Heart right ventricle (tissue), 16 donors: ENCODE results near the gene NIPA2. TPM values are rescaled to one million over a fixed set of nuclear protein-coding genes. Genes with fewer than 3 reads are reported as not detected.

ENCODE experiments used
- ATAC-seq, 8 donors: fragments of 200-7000 bp; cut with Tn5 transposase; one replicate each; pipeline ENCODE4 v1.9.1; 2020; ENCODE audit warnings: mild to moderate bottlenecking in 8 of 8, moderate library complexity in 8 of 8, moderate number of reproducible peaks in 1 of 8
- DNase-seq, 2 donors: peaks; one replicate each; pipeline ENCODE4 v3.0.0-alpha.2; 2020
- H3K27ac ChIP-seq, 10 donors: fragments of 200-600 bp; sonication (generic) in 2 of 10; one replicate each; pipeline versions ENCODE4 v1.5.0 to v1.8.0; 2020 to 2022; ENCODE audit warnings: mild to moderate bottlenecking in 3 of 10
- H3K27me3 ChIP-seq, 7 donors: fragments of 200-600 bp; one replicate each; pipeline ENCODE4 v1.8.0; 2021 to 2022; ENCODE audit warnings: mild to moderate bottlenecking in 2 of 7
- H3K36me3 ChIP-seq, 9 donors: fragments of 200-600 bp; sonication (generic) in 1 of 9; one replicate each; pipeline versions ENCODE4 v1.5.0 to v1.8.0; 2020 to 2022; ENCODE audit warnings: mild to moderate bottlenecking in 2 of 9
- H3K4me1 ChIP-seq, 9 donors: fragments of 200-600 bp; sonication (generic) in 1 of 9; one replicate each; pipeline versions ENCODE4 v1.5.0 to v1.8.0; 2020 to 2022; ENCODE audit warnings: mild to moderate bottlenecking in 4 of 9
- H3K4me3 ChIP-seq, 10 donors: fragments of 200-600 bp; sonication (generic) in 2 of 10; one replicate each; pipeline versions ENCODE4 v1.5.0 to v1.8.0; 2020 to 2022; ENCODE audit warnings: mild to moderate bottlenecking in 7 of 10, moderate library complexity in 2 of 10
- H3K9me3 ChIP-seq, 11 donors: fragments of 200-600 bp in 10 of 11; sonication (generic) in 2 of 11; one replicate each; pipeline versions ENCODE4 v1.5.0 to v1.8.0; 2013 to 2022; ENCODE audit warnings: mild to moderate bottlenecking in 2 of 11, control low read depth in 1 of 11, moderate library complexity in 1 of 11
- WGBS, 2 donors: extraction: QIAGEN DNeasy Blood & Tissue Kit; methylation state at CpG; one replicate each; pipeline ENCODE4 v1.1.7; 2013; ENCODE audit warnings: inconsistent platforms in 1 of 2; 5-methylcytosine and 5-hydroxymethylcytosine counted together
- intact Hi-C, 10 donors: fragments of 100-400 bp; cut with DNase I; formaldehyde crosslinking; loops; one replicate each; pipeline versions ENCODE4 v1.11.1 to v1.14.2; 2022
- polyA plus RNA-seq, 2 donors: library from polyadenylated mRNA; stranded (reverse); fragments of 200-250 nt; gene quantifications; one replicate each; pipeline ENCODE4 v1.2.3, GENCODE V29; 2013
- total RNA-seq, 10 donors: library from RNA; stranded (reverse); fragmentation: NEBNext Ultra II Directional in 3 of 10; extraction: Animal tissue kit (Norgen Biotek cat#: 25700) in 3 of 10; gene quantifications; one replicate each; pipeline versions ENCODE4 v1.2.1 to v1.2.4, GENCODE V29; 2021 to 2023
- TF ChIP-seq, protein P1 (sequence below), 9 donors: fragments of 200-600 bp; sonication (generic) in 2 of 9; IDR thresholded peaks; one replicate each; pipeline versions ENCODE4 v1.5.0 to v1.8.0; 2021 to 2022; ENCODE audit warnings: antibody characterized with exemption in 9 of 9, mild to moderate bottlenecking in 5 of 9, moderate library complexity in 1 of 9
- donor health status: Arrhythmogenic right ventricular cardiomyopathy.
- donor health status: ischemic (EF 13 %, LVEDD 7.1; RV severe dilation, severe dysfunction).
- donor health status: healthy with polysubstance abuse.
- donor health status: DM: no; HTN: yes; CAD: no.
- donor health status: DM: no; HTN: no; CAD: no.
- donor health status: ischemic (EF 25% LVEDD 6.9; RV normal size, moderate dysfunction).
- donor health status: ischemic (EF 25% LVEDD 5.7; RV mildly dilated, moderate dysfunction).
- donor health status: healthy.
- donor health status: DM: yes; HTN: yes; CAD: no.
- donor health status: Ischemic cardiomyopathy.
- donor health status: ischemic (EF 35%, LVEDD 5.7; RV mildly dilated, moderate dysfunction).
- donor health status: nonischemic (EF 11% LVEDD 7.7; RV severe dilation, severe dysfunction).
- donor health status: DM: yes; HTN: yes; CAD: no.
- donor health status: PGD.
- donor health status: ischemic (EF 29% LVEDD 5.4; RV normal size, mild dysfunction).
- donor health status: nonischemic (EF 23%, LVEDD 6.1; RV moderate dilation, normal function).

The NIPA2 gene
- total and polyA plus RNA-seq, 12 donors, result 4.7 to 30.3 (median 19.3) TPM

DNA sequence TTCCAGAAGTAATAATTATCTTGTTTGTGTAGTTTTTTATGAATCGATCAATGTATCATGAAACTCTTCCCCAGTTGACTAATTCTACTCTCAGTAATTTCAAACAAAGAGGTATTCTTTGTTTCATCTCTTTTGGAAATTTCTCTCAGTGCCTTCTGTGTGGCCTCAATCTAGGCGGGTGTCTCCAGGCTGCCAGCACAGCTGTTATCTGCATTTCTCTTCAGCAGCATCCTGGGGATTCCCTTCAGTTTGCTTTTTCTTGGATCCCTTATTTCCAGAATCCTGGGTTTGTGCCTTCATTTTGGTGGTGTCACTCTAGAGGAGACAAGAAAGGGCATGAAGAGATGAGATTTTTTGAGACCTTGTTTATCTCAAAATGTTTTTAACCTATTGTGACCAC is 22.7 kb downstream of the NIPA2 start:
- ATAC-seq (no peak), DNase-seq (no peak)
- H3K36me3 ChIP-seq, result peaks cover 0 to 99% (median 30%) of the 10 kb centered on the region in 9 donors
- no peak overlapping the region for H3K4me3 ChIP-seq
- 66 to 78% methylated on average over 2 of the region's 2 CpGs for WGBS, 2 donors
- TF ChIP-seq, protein P1, sequence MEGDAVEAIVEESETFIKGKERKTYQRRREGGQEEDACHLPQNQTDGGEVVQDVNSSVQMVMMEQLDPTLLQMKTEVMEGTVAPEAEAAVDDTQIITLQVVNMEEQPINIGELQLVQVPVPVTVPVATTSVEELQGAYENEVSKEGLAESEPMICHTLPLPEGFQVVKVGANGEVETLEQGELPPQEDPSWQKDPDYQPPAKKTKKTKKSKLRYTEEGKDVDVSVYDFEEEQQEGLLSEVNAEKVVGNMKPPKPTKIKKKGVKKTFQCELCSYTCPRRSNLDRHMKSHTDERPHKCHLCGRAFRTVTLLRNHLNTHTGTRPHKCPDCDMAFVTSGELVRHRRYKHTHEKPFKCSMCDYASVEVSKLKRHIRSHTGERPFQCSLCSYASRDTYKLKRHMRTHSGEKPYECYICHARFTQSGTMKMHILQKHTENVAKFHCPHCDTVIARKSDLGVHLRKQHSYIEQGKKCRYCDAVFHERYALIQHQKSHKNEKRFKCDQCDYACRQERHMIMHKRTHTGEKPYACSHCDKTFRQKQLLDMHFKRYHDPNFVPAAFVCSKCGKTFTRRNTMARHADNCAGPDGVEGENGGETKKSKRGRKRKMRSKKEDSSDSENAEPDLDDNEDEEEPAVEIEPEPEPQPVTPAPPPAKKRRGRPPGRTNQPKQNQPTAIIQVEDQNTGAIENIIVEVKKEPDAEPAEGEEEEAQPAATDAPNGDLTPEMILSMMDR (IDR thresholded peaks at IDR 0.05), result no peak
- intact Hi-C loops, result no loop called here
- no peaks in the 10 kb centered on the region for H3K27me3 ChIP-seq
- no peak overlapping the region for H3K27ac ChIP-seq
- peaks cover 0 to 10% (median 5%) of the 10 kb centered on the region in 9 donors for H3K4me1 ChIP-seq
- no peaks in the 10 kb centered on the region for H3K9me3 ChIP-seq

DNA sequence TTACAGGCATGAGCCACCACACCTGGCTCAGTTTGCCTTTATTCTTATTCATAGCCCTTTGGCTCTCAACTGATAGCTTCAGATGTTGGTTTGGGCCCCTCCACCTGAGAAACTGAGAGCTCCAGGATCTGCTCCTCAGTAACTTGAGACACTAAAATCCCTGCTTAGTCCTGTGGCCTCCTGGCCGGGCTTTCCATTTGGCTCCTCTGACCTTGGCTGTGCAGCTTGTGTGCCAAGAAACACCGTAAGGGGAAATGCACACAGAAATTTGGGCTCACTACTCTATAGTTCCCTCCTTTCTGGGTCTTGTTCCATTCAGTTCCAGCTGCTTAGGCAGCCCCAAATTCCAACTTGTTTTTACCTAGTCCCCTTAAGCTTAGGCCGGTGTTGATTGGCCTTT is 24.9 kb downstream of the NIPA2 start:
- no peak overlapping the region for H3K27ac ChIP-seq

DNA sequence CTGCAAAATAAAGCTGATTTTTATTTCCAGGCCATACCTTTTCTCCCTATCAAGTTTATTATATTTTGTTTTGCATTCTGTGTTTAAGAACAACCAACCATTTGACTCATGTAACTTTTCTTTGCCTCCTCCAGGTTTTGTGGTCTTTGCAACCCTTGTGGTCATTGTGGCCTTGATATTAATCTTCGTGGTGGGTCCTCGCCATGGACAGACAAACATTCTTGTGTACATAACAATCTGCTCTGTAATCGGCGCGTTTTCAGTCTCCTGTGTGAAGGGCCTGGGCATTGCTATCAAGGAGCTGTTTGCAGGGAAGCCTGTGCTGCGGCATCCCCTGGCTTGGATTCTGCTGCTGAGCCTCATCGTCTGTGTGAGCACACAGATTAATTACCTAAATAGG is 27.6 kb downstream of the NIPA2 start:
- Histone ChIP-seq H3K4me1 (peaks cover 0 to 15% (median 5%) of the 10 kb centered on the region in 9 donors), H3K27me3 (no peaks in the 10 kb centered on the region), H3K4me3 (no peak overlapping the region), H3K9me3 (no peaks in the 10 kb centered on the region), H3K27ac (no peak overlapping the region), H3K36me3 (peaks cover 0 to 99% (median 51%) of the 10 kb centered on the region in 9 donors)
- TF ChIP-seq, protein P1 (IDR thresholded peaks at IDR 0.05), result no peak
- no peak for ATAC-seq
- no peak for DNase-seq
- intact Hi-C loops, result no loop called here
- 91 to 92% methylated on average over 7 of the region's 7 CpGs for WGBS, 2 donors

More for the DNA sequence above, 24.9 kb downstream of the NIPA2 start:
- no peaks in the 10 kb centered on the region for H3K9me3 ChIP-seq
- peaks cover 0 to 11% (median 5%) of the 10 kb centered on the region in 9 donors for H3K4me1 ChIP-seq
- intact Hi-C loops, result no loop called here
- ATAC-seq (peak in 7 of 8 donors; percentile 17 to 79 (median 67)), DNase-seq (no peak)
- H3K36me3 ChIP-seq, result peaks cover 0 to 99% (median 49%) of the 10 kb centered on the region in 9 donors
- WGBS, 2 donors, result 58 to 72% methylated on average over 3 of the region's 3 CpGs
- no peaks in the 10 kb centered on the region for H3K27me3 ChIP-seq
- H3K4me3 ChIP-seq, result no peak overlapping the region
- TF ChIP-seq, protein P1 (IDR thresholded peaks at IDR 0.05), result no peak

DNA sequence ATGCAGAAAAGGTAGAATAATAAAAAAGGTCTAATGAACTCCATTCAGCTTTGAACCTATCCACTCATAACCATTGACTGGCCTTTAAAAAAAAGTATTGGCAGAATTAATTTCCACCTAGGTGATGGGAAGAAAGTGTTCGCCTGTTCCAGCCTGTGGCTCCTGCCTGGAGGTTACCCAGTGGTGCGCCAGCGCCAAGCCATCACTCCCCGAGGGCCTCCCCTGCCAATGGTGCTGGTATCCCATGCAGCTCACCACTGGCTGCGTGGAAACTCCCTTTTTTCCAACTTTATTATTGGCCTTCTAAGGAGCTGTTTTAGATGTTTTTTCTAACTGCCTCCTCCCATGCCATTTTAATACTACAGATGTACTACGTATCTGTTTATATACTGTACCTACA is 29.4 kb downstream of the NIPA2 start:
- Histone ChIP-seq H3K9me3 (no peaks in the 10 kb centered on the region), H3K27me3 (no peaks in the 10 kb centered on the region), H3K4me1 (peaks cover 0 to 27% (median 5%) of the 10 kb centered on the region in 9 donors), H3K36me3 (peaks cover 0 to 100% (median 53%) of the 10 kb centered on the region in 9 donors), H3K27ac (no peak overlapping the region), H3K4me3 (no peak overlapping the region)
- WGBS, 2 donors, result 88 to 97% methylated on average over 6 of the region's 6 CpGs
- ATAC-seq, result no peak
- no peak for DNase-seq
- TF ChIP-seq, protein P1 (IDR thresholded peaks at IDR 0.05), result no peak
- intact Hi-C loops, result loop anchor here in 1 of 10 donors (2.0 kb wide), 1 partner anchor 23 kb away; no protein-coding TSS in a partner anchor
